COLO668 (cell line): ENCODE data around the gene ST6GAL1.
"Not testable (repeated sequence)": the region's sequence is repeated elsewhere in the genome, so short reads cannot be mapped to it uniquely, and the experiment has no call there.

Experiments used
- DNase-seq: peaks from one replicate; lab custom pipeline; 2025; ENCODE audit not compliant: unreplicated experiment; lab: John Stamatoyannopoulos, UW

Gene ST6GAL1

DNA sequence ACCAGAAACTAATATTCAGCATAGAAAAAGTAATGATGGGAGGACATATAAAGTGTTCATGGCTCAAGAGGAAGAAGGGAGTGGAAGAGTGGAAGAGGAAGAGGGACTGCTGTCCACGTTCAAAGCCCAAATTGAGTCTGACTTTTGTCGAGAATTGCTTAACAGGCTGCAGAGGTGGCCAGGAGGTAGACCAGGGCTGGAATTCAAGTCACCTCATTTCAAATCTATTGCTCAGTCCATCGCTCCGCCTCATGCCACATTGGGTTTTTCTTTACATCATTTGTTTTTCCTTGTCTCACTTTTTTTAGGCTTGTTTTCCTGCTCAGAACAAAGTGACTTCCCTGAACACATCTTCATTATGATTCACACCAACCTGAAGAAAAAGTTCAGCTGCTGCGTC, 112.0 kb downstream of the ST6GAL1 start:
- DNase-seq: no peak

DNA sequence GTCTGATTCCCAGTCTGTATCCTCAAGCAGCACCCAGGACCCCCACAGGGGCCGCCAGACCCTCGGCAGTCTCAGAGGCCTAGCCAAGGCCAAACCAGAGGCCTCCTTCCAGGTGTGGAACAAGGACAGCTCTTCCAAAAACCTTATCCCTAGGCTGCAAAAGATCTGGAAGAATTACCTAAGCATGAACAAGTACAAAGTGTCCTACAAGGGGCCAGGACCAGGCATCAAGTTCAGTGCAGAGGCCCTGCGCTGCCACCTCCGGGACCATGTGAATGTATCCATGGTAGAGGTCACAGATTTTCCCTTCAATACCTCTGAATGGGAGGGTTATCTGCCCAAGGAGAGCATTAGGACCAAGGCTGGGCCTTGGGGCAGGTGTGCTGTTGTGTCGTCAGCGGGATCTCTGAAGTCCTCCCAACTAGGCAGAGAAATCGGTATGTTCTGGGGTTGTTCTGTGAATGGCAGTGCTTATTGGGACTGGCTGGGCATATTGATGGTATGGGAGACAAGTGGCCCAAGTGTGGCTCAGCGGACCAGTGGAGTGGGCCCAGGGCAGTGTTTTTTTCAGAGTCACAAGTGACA, 112.6 kb downstream of the ST6GAL1 start:
- DNase-seq: no peak

DNA sequence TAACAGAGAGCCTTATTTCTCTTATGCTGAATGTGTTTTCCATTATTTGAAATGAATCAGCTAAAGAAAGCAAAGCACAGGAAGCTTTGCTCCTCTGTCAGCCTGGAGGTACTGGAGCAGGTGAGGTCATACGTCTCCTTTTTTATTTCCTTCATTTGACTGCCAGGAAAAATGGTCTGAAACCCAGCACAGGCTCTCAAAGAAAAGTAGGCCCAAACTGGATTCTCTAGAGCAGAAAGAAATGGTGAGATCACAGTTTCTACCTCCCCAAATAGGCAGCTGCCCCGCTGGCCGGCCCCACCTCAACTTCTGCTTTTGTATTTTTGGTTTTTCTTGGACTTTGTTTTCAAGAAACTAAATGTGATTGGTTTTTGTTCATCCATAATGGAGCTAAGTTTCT, 113.9 kb downstream of the ST6GAL1 start:
- no peak for DNase-seq

DNA sequence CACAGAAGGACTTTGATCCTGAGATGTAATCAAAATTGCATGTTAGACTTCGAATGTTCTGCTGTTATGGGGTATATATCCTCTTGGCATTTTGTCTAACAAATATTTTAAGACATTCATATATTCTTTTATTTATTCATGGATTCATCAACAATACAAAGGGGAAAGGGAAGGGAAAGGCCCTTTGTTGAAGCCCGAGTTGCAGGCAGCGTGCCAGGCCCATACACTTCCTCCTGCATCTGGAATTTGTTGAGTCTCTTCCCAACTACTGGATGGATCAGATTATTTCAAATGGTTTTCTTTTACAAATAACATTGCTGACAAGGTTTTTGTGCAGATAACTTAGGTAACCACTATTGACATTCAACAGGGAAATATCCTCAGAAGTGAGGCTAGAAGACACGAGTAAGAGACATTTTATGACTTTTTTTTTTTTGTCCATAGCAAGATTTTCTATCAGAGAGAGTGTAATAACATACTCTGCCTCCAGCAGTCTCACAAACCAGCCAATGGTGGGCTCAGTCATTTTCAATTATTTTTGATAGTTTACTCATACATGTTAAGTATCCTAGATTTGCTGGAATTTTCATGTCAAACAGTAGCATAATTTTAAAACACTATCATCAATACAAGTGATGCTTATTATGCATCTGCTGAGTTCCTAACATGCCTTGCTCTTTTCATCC, 114.7 kb downstream of the ST6GAL1 start:
- no peak for DNase-seq

DNA sequence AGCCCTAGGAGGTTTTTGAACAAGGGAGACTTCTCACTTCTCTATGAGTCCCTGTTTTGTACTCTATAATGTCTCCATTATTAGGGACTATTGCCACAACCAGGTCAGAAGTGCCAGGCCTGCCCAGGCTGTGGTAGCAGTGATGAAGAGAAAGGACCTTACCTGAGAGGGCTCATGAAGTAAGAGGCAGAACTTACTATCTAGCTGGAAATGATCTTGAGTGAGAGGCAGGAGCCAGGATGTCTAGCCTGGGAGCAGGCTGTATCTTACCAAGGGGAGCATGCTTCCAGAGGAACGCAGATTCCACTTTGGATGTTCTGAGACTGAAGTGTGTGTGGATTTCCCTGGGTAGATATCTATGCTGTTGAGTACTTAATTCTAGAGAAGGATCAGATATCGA, 115.7 kb downstream of the ST6GAL1 start:
- no peak for DNase-seq

DNA sequence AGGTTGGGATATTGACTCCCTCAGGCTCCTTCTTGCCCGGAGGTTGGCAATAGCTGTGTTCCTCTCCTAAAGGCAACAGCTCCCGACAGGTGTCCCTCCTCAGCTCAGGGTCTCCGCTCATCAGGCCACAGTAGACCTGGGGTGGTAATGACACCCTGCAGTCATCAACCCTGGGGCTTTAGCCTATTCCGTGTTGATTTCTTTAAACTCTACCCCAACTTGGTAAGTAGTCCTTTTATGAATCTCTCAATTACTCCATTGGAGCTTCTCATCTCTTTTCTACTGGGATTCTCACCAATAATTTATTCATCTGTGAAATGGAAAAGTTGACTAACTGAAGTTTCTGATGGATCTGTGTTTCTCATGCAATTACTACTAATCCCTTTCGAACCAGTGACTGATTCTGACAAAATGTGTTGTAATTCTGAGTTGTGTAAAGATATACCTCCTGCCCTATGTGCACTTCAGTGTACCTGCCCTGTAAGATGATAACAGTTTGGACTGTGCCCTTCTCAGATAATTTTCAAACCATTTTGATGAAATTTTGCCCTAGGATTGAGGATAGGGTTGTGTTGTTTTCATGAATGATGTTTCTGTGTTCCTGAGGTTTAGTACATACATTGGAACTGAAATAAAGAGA, 119.3 kb downstream of the ST6GAL1 start:
- no peak for DNase-seq

DNA sequence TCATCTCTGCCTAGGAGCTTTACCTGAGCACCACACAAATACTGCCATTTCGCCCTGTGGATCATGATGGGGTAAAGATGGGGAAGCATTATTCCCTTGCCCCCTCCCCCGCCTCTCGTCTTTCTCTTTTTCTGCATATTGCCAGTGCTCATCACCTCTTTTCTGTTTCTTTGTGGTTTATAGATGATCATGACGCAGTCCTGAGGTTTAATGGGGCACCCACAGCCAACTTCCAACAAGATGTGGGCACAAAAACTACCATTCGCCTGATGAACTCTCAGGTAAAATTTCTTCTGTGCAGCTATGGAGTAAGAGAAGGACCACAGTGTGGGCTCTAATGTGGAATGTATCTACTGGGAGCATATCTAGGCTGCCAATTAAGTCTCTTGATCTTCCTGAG, 120.7 kb downstream of the ST6GAL1 start:
- no peak for DNase-seq

DNA sequence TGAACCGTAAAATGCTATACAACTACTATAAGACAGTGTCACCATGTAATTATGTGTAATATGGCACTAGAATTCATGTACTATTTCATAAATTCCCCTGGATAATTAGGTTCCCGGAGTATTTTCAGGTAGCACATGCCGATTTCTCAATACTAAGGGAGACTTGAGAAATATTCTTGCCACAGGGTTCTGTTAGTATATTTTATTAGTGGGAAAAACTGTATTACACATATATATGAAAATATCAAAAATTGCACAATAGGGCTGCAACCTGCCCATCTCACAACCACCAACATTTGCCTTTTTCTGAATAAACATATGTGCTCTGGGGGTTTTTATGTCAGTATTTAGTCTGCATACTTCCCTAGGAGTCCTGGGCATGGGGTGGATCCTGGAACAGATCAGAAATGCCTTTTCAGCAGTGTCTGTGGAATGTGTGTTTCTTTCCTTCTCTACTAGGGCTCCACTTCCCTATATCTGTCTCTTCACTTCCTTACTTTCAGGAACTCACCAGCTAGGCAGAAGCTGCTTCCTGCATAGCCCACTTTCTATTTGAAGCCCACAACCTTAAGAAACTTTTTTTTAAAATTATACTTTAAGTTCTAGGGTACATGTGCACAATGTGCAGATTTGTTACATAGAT, 121.5 kb downstream of the ST6GAL1 start:
- DNase-seq: no peak

DNA sequence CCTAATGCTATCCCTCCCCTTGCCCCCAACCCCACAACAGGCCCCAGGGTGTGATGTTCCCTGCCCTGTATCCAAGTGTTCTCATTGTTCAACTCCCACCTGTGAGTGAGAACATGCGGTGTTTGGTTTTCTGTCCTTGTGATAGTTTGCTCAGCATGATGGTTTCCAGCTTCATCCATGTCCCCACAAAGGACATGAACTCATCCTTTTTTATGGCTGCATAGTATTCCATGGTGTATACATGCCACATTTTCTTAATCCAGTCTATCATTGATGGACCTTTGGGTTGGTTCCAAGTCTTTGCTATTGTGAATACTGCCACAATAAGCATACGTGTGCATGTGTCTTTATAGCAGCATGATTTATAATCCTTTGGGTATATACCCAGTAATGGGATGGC, 122.1 kb downstream of the ST6GAL1 start:
- DNase-seq: not testable (repeated sequence)

DNA sequence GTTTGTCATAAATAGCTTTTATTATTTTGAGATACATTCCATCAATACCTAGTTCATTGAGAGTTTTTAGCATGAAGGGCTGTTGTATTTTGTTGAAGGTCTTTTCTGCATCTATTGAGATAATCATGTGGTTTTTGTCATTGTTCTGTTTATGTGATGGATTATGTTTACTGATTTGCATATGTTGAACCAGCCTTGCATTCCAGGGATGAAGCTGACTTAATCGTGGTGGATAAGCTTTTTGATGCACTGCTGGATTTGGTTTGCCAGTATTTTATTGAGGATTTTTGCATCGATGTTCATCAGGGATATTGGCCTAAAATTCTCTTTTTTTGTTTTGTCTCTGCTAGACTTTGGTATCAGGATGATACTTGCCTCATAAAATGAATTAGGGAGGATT, 124.1 kb downstream of the ST6GAL1 start:
- DNase-seq: not testable (repeated sequence)

DNA sequence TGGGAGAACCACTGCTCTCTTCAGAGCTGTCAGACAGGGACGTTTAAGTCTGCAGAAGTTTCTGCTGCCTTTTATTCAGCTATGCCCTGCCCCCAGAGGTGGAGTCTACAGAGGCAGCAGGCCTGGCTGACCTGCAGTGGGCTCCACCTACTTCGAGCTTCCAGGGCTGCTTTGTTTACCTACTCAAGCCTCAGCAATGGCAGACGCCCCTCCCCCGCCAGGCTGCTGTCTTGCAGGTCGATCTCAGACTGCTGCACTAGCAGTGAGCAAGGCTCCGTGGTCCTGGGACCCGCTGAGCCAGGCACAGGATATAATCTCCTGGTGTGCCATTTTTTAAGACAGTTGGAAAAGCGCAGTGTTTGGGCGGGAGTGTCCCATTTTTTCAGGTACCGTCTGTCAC, 127.5 kb downstream of the ST6GAL1 start:
- not testable (repeated sequence) for DNase-seq

DNA sequence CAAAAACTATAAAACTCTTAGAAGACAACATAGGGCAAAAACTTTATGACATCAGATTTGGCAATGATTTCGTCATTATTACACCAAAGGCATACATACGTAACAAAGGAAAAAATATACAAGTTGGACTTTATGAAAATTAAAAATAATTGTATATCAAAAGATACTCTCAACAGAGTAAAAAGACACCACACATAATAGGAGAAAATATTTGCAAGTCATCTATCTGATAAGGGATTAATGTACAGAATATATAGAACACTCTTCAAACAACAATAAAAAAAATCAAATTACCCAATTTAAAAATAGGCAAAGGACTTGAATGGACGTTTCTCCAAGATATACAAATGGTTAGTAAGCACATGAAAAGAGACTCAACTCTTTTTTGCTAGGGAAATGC, 131.4 kb downstream of the ST6GAL1 start:
- DNase-seq: no peak

DNA sequence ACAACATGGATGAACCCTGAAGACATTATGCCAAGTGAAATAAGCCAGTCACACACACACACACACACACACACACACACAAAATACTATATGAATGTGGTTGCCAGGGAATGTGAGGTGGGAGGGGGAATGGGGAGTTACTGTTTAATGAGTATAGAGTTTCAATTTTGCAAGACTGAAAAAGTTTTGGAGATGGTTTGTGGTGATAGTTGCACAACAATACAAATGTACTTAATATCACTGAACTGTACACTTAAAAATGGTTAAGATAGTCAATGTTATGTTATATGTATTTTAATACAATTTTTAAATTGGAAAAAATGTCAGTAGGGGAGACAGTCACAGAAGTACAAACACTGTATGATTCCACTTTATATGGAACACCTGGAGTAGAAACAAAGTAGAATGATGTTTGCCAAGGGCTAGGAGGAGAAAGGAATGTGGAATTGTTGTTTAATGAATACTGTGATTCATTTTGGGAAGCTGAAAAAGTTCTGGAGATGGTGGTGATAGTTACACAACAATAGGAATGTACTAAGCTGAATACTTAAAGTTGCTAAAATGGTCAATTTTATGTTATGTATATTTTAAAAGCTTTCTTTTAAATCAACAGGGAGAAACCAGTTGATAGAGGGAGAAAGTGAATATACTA, 132.3 kb downstream of the ST6GAL1 start:
- DNase-seq: no peak

DNA sequence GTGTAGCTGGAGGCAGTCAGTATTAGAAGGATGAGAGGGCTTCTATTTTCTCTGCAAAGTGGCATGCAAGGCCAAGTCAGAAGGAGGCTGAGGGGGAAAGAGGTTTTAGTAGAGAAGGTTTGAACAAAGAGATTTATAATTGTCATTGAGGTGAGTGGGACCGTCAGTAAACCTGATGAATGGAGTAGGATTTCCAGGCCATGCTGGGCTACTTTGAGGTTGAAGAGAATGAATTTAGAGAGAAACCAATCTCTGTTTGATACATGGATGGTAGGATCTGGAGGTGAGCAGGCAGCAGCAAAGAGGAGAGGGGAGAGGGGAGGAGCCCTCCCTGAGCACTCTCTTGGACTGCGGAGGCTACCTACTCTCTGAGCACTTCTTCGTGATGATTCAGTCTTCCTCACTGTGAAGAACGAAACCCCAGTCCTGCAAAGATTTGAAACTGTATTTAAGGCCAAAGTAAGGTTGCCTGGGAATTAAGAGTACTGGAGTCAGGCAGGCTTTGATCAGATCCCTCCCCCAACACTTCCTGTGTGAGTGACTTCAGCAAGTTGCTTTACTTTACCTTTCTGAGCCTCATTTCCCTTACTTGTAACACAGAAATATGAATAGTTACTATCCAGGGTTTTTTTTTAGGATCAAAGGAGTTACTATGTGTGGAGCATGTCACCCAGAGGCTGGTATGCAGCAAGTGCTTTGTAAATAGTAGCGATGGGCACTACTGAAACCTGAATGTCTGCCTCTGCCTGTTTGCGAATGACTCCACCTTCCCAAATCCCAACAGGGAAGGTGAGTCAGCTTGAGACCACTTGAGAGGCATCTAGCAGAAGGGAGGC, 133.2 kb downstream of the ST6GAL1 start:
- DNase-seq: no peak

DNA sequence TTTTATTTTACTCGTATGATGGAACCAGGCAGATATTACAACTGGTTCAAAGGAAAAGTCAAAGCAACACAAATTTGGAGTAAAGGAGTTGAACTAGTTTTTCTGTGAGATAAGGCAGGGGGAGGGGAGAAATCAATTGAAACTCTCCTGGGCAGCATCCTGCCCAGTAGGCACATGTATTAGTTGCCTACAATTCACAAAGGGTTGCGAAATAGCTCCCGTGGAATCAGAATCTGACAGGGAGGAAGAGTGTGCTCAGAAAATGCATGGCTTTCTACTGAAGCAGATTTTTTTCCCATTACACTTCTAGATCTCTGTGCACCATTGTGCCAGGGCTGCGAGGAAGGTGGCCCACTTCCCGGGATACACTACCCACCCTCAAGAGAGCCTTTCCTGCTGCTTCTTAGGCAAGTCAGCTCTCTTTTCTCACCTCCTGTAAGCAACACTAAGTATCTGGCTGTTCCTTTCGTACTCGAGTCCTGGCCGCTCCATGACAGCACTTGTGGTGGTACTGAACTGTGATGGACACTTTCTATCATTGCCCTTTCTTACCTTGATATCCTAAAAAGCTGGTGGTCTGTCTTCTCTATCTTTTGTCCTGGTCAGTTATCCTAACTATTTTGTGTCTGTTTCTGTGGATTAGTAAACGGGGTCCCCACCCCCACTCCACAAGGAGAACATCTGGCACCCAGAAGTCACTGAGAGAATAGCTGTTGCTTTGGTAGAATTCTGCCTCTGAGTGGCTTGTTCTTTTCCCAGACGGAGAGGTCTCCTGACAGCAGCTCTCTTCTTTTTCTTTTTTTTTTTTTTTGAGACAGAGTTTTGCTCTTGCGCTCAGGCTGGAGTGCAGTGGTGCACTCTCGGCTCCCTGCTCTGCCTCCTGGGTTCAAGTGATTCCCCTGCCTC, 134.1 kb downstream of the ST6GAL1 start:
- DNase-seq: no peak

DNA sequence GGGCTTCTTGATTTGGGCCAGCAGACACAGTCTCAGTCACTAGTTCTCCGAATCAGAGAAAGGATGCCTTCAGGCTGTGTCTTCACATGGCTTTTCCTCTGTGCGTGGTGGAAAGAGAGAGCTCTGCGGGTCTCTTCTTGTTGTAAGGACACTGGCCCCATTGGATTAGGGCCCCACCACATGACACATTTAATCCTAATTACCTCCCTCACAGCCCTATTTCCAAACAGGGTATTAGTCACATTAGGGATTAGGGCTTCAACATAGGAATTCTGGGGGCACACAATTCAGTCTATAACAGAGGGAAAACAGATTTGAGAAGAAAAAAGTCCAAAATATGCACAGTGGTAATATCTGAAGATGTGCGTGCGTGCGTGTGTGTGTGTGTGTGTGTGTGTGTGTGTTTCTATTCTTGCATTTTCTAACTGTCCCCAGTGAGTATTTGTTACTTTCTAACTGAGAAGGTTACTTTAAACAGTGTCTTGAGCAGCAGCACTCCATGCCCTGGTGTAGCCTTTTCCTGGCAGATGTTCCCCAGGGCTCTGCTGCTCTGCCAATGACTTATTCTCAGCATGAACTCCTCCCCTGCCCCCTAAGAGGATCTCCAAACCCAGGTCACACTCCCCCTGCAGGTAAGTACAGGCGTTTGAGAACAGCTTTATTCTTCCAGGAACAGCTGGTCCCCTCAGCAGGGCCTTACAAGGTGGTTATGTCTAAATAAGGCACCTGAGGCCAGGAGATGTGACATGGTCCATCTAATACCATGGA, 136.1 kb downstream of the ST6GAL1 start:
- peak; percentile 21 for DNase-seq

DNA sequence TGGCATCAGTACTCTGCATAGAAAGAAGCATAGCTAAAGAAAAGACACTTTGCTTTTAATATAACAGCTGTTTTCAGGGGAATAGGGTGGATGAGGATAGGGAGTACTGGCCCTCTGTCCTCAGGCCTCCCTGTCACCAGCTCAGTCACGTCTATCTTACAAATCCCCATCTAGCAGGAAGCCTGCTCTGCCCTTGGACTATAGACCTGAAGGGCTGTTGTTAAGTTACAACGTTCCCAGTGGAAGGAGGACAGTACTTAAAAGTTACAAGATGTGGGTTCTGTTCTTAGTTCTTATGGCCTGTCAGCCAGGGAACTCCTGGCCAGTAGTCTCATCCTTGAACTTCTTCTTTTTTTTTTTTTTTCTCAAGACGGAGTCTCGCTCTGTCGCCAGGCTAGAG, 138.5 kb downstream of the ST6GAL1 start:
- no peak for DNase-seq

DNA sequence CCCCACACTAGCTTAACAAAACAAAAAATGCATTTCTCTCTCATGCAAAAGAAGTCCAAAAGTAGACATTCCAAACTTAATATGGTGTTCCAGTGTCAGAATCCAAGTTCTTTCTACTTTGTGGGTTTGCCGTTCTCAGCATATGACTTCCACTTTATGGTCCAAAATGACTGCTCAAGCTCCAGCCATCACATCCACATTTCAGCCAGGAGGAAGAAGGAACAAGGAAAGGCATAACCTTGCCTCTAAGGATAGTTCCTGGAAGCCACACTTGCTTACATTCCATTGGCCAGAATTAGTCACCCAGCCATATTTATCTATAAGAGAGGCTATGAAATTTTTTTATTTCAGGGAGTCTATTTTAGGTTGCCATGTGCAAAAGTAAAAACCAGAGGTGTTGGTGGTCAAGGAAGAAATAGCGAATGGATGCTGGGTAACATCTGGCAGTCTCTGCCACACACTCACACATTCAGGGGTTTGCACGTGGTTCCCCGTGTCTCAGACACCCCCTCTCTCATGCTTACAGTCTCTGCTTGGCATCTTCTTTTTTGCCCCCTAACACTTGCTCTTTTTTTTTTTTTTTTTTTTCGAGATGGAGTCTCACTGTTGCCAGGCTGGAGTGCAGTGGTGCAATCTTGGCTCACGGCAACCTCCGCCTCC, 139.7 kb downstream of the ST6GAL1 start:
- no peak for DNase-seq
